NK-92 treated with Interleukin-12 subunit alpha and Interleukin-12 subunit beta, amount 100 ng/mL, for 24 hours (cell line): ENCODE results near the gene OR51F2.
"Not testable (repeated sequence)": the region's sequence is repeated elsewhere in the genome, so short reads cannot be mapped to it uniquely, and the experiment has no call there.

ENCODE experiments used
- DNase-seq: peaks from one replicate; lab custom pipeline; 2025; lab: John Stamatoyannopoulos, UW

Gene OR51F2, protein sequence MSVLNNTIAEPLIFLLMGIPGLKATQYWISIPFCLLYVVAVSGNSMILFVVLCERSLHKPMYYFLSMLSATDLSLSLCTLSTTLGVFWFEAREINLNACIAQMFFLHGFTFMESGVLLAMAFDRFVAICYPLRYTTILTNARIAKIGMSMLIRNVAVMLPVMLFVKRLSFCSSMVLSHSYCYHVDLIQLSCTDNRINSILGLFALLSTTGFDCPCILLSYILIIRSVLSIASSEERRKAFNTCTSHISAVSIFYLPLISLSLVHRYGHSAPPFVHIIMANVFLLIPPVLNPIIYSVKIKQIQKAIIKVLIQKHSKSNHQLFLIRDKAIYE

DNA sequence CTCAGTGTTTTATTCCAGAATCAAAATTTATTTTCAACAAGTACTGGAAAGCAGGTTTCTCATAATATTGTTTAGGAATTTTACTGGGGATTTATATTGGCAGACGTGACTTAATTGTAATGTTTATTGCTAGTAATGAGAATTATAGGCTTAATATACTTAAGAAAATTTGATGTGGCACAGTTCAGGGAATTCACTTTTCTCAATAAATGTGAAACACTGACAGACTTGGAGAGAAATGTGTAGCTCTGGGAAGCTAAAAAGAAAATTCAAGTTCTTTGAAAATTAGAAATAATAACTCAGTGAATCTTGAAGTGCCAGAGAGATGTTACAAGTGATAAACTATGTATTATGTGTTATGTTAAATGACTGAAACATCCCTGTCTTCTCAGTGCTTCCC, at the start of gene OR51F2:
Gene OR51F2 (plus strand): TSS at position 301 of the 400 bp plus-strand sequence. CDS start 101 bp downstream, outside the sequence.
- no peak for DNase-seq

DNA sequence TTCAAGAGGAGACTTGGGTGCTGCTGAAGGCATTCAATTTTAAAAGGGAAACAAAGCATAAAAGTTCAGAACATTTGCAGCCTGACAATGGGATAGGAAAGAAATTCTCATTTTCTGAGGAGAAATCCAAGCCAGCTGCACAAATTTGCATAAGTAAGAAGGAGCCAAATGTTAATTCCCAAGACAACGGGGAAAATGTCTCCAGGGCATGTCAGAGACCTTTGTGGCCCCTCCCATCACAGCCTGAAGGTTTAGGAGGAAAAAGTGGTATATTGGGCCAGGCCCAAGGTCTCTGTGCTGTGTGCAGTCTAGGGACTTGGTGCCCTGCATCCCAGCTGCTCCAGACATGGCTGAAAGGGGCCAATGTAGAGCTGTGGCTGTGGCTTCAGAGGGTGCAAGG, 38.7 kb upstream of the OR51F2 start:
- no peak for DNase-seq

DNA sequence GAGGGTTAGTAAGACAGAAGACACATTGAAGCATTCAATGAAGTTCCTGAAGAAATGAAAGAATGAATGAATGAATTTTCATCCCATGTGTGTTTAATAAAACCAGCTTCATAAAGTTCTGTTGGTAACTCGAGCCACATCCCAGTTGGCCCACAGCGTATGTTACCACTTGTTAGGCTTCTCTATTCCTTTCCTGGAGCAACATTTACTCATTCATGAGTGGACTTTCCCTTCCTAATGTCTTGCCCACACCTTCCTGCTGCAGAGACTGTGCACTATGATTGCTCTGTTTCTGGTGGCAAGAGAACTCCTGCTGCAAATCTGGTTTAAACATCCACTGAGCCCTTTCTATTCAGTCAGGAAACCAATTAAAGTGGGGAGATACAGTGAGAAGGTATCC, 23.9 kb upstream of the OR51F2 start:
- no peak for DNase-seq

DNA sequence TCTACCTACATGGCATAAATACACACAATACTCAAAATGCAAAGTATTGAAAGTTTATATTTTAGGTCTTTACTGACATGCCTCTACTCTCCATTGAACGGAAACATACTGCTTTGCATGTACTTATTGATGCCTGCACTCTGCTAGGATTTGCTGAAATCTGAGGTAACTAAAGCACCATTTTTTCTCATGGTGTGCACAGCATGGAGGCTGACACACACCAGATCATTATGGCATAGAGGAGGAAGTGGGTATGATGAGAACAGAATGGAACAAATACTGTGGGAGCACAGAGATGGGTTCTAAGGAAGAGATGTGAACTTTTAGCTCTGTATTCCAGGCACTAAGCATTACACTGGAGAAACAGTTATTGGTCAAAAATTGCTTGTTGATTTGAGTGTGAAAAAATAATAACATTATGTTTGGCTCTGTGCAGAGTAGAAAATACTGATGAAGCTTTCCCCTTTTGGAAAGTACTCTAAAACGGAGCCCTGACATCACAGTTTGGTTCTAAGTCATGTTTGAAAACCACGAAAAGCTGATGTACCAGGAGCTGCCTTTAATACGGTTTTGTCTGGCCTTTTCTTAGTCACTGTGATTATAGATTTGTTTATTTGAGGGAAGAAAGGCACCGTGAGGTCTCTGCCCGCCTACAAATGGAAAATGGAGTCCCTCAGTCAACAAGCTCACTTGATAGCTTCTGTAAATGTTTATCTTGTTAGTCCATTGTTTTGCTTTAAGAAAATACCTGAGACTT, 22.5 kb upstream of the OR51F2 start:
- no peak for DNase-seq

DNA sequence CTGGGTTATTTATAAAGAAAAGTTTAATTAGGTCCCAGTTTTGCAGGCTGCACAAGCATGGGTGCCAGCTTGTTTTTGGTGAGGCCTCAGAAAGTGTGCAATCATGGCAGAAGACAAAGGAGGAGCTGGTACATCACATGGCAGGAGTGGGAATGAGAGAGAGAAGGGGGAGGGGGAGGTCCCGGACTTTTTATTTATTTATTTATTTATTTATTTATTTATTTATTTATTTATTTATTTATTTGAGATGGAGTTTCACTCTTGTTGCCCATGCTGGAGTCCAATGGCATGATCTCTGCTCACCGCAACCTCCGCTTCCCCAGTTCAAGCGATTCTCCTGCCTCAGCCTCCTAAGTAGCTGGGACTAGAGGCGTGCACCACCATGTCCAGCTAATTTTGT, 19.8 kb upstream of the OR51F2 start:
- not testable (repeated sequence) for DNase-seq

DNA sequence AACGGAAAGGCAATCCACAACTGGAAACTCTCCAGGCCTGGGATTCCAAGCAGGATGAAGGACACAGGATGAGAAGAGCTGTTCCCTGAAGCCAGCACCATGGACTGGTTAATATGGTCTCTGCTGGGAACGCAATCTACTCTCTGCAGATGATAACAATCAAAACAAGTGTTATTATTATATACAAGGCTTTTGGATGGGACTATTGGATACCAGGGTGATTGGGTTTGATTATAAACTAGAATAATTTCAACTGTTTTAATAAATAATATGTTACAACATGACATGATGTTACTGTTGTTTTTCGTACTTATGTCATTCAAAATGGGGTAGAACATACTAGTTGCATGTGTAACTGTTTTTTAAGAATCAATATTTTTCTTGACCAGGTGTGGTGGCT, 16.8 kb upstream of the OR51F2 start, which contains the start of gene OR52R1:
Gene OR52R1 (minus strand): TSS at position 101 of the 400 bp plus-strand sequence. CDS start 0 bp downstream, at position 101.
- DNase-seq, result no peak

DNA sequence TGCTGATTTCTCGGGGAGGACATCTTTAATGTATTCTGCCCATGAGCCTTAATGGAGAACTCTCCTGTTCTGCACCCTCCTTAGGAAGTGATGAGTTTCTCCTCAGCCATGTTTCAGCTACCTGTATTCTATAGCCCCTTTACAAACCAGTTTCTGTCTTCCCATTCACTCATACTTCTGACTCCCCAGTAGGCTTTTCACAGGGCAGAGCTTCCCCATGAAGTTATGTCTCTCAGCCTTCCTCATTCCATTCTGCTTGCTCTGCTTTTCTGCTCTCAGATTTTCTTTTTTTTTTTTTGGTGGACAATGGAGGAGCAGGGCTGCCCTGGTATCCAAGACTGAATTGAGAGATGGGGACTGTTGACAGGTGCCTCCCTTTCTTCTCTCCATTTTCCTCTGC, 12.6 kb upstream of the OR51F2 start:
- no peak for DNase-seq

DNA sequence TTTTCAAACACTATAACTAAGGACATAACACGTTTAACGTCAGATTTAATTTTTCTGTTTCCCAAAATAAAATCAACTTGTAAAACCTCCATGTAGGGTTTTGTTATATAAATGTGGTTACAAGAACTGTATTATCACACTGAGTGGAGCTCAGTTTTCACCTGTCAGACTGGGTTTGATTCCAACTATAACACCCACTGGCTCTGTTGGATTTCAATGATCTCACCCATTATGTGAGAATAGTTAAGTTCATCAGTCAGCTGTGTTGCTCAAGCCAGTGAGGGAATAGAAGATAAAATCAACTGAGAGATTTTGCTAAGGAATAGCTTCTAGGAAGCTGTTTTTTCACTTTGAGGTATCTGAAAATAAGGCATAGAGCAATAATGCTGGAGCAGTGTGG, 11.9 kb upstream of the OR51F2 start:
- no peak for DNase-seq

DNA sequence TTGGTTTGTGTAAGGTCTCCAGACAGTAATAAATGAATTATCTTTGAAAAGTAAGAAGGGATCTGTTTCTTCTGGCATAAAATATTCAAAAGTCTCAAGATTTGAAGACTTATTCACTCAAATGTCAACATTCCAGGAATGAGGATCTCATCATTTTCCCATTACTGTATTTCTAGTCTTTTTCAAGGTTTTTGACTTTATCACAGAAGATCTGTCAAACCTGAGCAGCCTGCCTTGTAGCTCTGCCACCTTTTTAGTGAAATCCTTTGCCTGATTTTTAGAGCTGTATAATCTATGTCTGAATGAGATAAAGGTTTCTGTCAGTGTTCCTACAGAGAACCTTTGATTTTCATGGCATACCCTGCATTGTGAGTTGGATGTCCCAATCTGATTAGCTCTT, 4.0 kb downstream of the OR51F2 start:
- no peak for DNase-seq

DNA sequence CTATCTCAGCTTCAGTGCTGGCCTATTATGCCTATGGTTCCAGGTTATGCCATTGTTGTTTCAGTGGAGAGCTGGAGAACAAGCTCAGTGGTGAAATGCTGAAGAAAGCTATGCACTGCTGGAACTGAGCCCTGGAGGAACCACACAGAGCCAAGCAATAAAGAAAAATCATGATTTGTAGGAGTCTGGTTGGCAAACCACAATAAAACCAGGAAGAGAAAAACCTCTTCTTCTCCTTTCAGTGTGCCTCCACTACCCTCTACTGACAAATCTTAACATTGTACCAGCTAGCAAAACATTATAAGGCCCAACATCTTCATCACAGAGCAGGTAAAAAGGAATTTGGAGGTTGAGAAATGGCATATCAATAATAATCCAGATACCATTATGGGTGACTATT, 5.3 kb downstream of the OR51F2 start:
- no peak for DNase-seq

DNA sequence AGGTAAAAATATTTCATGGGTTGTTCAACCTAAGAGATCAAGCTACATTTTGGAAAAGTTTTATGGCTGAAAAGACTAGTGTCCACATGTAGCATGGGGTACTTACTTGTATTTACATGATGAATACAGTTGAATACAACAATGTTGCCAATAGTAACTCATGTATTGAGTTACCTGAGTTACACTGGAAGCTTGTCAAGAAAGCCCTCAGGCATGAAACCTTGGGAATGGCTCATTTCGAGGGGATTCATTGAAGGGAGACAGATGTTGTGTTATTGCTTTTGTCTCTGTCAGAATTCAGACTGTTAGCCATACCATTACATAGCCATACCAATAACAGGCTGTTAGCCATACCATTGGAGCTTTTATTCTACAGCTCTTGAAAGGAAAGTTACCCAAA, 9.2 kb downstream of the OR51F2 start:
- DNase-seq, result no peak

DNA sequence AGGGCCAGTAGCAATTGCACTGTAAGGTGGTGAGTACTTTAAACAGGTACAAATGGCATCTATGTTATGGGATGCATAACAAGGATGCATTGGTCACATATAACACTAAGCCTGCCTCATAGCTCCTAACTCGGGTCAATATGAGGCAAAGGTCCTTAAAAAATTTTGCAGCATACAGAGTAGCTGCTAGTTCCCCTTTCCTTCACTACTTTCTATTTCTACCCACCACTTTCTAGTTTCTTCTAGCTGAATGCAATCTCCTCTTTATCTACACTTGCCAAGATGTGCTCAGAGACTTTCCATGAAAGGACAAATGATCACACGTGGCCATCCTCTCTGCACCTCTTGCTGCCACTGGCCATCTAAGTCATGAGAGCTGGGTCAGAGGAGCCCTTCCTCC, 9.8 kb downstream of the OR51F2 start:
- no peak for DNase-seq

DNA sequence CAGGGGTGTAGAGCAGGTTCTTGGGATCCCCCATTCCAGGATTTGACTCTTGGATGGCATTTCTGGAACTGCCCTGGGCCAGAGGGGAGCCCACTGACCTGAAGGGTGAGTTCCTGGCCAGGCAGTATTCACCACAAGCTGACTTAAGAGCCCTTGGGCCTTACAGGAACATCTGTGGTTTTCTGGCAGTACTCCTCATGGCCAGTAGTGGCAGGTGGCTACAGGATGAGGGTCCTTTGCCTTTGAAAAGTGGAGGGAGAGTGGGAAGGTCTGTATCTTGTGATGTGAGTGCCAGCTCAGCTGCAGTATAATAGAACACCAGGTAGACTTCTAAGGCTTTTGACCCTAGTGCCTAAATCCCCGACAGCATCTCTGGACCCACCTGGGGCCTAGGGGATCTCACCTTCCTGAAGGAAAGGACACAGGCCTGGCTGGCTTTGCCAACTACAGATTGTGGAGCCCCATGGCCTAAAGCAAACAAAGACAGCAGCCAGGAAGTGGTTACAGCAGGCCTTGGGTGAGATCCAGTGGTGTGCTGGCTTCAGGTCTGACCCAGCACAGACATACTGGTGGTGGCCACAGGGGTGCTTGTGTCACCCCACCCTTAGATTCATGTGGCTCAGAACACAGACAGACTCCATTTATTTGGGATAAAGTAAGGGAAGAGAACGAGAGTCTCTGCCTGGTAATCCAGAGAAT, 18.9 kb downstream of the OR51F2 start:
- no peak for DNase-seq

DNA sequence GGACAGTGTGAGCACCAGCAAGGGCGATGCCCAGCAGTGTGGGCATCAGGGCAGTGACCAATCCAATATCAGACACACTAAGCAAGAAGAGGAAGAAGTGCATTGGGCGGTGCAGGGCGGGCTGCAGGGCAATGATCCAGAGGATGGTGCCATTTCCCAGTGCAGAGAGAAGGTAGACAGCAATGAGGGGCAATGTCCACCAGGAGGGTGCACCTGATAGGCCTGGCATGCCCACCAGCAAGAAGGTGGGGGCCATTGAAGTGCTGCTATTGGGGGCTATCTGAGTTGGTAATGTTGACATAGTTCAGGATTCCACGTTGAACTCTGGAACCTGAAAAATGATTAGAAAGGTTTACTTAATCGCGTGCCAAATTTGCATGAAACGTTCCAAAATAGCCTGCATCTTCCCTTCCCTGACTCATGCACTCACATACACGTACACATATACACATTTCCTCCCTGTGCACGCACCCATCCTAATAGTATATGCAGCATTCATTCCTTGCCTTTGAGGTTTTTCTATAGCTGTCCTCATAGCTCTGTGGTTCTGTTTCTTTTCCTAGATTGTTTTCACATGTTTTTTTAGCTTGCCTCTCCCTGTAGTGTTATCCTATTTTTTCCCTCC, 27.9 kb downstream of the OR51F2 start, which contains the start of gene OR51S1:
Gene OR51S1 (minus strand): TSS at position 301 of the 625 bp plus-strand sequence. CDS start 0 bp downstream, at position 301.
- no peak for DNase-seq

DNA sequence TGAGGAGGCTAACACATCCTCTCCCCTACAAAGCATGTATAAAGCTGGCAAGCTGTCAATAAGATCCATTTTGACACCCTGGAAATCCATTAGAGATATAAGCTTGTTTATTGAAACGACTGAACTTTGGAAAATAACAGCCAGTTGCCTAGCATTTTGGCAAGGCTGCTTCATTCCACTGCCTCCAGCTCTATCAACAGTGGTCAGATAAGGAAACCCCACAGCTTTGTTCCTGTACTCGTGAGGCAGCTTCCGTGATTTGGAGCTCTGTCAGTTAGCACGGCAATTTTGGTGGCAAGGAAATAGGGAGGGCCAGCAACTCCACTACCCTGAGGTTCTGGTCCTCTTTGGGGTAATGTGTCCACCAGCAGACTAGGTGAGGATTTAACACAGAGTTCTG, 29.9 kb downstream of the OR51F2 start:
- no peak for DNase-seq

DNA sequence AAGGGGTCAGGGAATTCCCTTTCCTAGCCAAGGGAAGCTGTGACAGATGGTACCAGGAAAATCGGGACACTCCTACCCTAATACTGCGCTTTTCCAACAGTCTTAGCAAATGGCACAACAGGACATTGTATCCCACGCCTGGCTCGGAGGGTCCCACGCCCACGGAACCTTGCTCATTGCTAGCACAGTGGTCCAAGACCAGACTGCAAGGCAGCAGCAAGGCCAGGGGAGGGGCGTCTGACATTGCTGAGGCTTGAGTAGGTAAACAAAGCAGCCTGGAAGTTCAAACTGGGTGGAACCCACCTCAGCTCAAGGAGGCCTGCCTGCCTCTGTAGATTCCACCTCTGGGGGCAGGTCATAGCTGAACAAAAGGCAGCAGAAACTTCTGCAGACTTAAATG, 33.2 kb downstream of the OR51F2 start:
- DNase-seq, result not testable (repeated sequence)

DNA sequence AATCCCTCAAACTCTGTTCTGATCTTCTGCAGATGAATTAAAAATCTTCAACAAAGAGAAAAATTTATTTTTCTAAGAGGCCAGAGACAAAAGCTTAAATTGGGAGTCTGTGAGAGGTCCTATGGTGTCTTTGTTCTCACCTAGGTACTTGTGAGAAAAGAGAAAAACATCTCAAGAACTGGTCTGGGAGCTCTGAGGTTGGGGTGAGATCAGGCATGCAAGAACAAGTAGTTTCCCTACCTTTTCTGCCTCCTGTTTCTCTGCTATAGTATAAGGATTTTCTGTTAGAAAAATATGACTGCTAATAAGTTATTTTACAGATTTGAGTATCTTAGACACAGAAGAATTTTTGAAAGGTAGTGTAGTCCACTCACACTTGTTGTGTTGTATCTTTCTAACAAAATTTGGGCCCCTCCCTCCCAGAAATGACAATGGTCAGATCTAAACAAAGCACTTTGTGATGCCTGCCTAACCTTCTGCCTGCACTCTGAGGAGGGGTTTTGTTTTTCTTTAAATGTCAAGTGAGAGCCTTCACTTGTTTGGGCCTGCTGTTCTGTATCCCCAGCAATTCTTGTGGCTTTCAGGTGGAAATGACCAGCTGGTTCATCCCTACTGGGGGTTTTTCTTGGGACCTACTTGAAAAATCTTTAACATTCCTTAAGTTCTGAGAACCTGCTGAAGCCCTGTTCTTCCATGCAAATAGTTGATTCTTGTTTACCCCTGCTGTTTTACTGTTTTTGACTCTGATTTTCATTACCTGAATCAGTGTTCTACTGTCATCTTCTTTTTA, 41.5 kb downstream of the OR51F2 start:
- no peak for DNase-seq

DNA sequence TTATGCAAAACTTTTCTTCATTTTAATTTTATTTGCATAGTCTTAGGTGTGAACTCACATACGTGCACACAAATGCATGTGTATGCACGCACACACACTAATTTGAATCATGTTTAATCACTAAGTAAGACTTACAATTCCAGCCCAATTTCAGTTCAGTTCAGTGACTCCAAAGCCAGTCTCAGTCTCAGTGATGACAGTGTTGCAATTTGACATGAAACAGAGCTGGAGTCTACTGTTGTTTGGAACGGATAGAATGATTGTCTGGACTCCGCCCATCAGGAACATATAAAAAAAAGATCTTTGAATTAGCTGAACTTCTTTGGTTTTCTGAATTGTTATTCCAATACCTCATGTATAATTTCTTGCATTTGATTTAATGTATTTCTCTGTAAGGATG, 42.8 kb downstream of the OR51F2 start:
- DNase-seq, result no peak

DNA sequence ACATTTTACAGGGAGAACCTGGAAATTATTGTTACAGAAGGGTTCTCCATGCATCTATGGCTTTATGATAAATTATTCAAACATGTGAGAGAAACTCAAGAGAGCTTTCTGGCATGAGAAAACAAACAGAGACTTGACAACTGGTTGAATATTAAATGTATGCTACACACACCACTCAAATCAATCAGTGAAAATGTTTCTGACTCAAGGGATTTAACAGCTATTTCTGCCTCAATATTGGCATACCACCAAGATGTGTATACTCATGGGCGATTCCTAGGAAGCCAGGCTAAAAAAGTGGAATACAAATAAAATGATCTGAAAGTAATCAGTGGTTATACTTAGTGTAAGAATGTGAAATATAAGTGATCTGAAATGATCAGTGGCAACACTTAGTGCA, 44.7 kb downstream of the OR51F2 start:
- DNase-seq, result no peak
